Measurements from ENCODE around the gene ENPP1.

Gene ENPP1

DNA sequence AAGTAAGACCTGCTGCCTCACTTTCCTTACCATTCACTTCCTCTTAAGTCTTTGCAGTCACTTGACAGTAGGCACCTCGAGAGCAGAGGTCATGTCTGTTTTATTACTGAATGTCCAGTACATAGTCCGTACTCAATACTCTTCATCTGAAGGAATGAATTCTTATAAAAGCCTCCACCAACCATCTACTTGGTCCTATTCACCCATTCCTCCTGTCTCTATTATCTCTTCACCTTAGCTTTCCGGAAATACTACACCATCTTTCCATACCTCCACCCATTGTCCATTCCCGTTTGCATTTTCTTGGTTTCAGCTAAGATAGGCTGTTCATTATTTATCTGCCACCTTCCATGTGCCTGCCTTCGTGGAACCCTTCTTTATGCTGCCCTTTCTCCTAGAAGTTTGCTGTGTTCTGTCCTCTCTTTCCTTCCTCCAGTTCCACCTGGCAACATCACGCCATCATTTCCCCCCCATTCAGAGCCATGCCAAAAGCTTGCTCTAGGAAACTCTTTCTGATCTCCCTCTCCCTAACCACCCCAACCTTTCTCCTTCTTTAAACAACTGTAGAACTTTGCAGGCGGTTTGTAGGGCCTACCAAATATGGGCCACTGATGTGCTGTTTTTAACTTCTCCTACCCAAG lies 38.3 kb downstream of the ENPP1 start (continued):
- TF ChIP-seq, protein P1, sequence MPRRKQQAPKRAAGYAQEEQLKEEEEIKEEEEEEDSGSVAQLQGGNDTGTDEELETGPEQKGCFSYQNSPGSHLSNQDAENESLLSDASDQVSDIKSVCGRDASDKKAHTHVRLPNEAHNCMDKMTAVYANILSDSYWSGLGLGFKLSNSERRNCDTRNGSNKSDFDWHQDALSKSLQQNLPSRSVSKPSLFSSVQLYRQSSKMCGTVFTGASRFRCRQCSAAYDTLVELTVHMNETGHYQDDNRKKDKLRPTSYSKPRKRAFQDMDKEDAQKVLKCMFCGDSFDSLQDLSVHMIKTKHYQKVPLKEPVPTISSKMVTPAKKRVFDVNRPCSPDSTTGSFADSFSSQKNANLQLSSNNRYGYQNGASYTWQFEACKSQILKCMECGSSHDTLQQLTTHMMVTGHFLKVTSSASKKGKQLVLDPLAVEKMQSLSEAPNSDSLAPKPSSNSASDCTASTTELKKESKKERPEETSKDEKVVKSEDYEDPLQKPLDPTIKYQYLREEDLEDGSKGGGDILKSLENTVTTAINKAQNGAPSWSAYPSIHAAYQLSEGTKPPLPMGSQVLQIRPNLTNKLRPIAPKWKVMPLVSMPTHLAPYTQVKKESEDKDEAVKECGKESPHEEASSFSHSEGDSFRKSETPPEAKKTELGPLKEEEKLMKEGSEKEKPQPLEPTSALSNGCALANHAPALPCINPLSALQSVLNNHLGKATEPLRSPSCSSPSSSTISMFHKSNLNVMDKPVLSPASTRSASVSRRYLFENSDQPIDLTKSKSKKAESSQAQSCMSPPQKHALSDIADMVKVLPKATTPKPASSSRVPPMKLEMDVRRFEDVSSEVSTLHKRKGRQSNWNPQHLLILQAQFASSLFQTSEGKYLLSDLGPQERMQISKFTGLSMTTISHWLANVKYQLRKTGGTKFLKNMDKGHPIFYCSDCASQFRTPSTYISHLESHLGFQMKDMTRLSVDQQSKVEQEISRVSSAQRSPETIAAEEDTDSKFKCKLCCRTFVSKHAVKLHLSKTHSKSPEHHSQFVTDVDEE (CRISPR knock-in tag; IDR thresholded peaks at IDR 0.05): no peak
- TF ChIP-seq PPARA (CRISPR knock-in tag; IDR thresholded peaks at IDR 0.05; ENCODE audit: borderline replicate concordance) (no peak), SNAI2 (CRISPR knock-in tag; IDR thresholded peaks at IDR 0.05) (no peak), TOX (CRISPR knock-in tag; IDR thresholded peaks at IDR 0.05; ENCODE audit: borderline replicate concordance) (no peak)

- ATAC-seq: no peak
- TF ChIP-seq, protein P1 (CRISPR knock-in tag; IDR thresholded peaks at IDR 0.05): no peak
- no peak for TF ChIP-seq PATZ1 (CRISPR knock-in tag; IDR thresholded peaks at IDR 0.05; ENCODE audit: borderline replicate concordance)
- TF ChIP-seq SNAI2 (CRISPR knock-in tag; IDR thresholded peaks at IDR 0.05): no peak
- TF ChIP-seq ZFP3 (CRISPR knock-in tag; IDR thresholded peaks at IDR 0.05): no peak
Measured at GRCh38 chr6:131846905-131847304, 39.1 kb downstream of the ENPP1 start.

DNA sequence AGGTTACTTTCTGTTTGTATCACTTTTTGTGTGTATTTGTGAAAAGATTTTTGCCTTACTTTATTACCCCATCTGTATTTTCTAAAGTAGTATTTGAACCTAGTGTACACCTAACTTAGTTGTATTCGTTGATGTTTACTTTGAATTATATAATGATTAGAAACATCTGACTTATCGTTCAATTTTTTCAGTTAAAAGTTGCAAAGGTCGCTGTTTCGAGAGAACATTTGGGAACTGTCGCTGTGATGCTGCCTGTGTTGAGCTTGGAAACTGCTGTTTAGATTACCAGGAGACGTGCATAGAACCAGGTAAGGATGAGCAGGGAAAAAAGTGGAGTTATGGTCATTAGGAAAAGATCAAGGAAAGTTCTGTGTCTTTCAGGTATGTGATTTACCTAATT lies 42.0 kb downstream of the ENPP1 start:
- TF ChIP-seq TCF4 (CRISPR knock-in tag; IDR thresholded peaks at IDR 0.05; ENCODE audit: borderline replicate concordance) (no peak), RARB (CRISPR knock-in tag; IDR thresholded peaks at IDR 0.05) (no peak), PATZ1 (CRISPR knock-in tag; IDR thresholded peaks at IDR 0.05; ENCODE audit: borderline replicate concordance) (no peak), TOX (CRISPR knock-in tag; IDR thresholded peaks at IDR 0.05; ENCODE audit: borderline replicate concordance) (no peak), CREB5 (CRISPR knock-in tag; IDR thresholded peaks at IDR 0.05; ENCODE audit: low read depth) (no peak)
- ATAC-seq: no peak

DNA sequence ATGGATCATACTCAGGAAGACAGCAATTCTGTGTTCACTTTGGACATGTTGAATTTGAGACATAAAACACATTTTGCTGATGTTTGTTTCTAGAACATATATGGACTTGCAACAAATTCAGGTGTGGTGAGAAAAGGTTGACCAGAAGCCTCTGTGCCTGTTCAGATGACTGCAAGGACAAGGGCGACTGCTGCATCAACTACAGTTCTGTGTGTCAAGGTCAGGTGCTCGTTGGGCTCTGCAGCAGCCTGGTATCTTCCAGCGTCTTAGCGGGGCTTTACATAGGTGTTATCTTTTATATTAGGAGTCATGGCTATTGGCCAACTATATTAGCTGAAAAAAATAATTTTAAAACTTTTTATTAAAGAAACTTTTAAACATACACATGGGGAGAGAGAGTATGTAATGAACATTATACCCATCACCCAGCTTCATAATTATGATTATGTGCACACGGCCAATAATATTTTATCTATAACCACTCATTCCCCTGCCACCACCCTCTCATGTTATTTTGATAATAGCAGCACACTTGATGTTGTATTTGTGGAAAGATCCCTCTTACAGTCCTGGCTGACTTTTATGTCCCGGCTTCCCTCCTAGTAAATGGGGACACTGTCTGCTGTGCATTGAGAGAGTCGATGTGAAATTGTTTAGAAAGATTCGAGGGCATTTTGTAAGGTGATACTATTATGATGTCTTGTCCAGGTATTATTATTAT lies 43.4 kb downstream of the ENPP1 start:
- no peak for ATAC-seq
- no peak for TF ChIP-seq ARNTL (CRISPR knock-in tag; IDR thresholded peaks at IDR 0.05; ENCODE audit: borderline replicate concordance, low read depth)
- TF ChIP-seq ZNF565 (CRISPR knock-in tag; conservative IDR thresholded peaks at IDR 0.05; ENCODE audit: low read depth): no peak
- no peak for TF ChIP-seq ZNF70 (CRISPR knock-in tag; IDR thresholded peaks at IDR 0.05)
- no peak for TF ChIP-seq POU6F1 (CRISPR knock-in tag; IDR thresholded peaks at IDR 0.05; ENCODE audit: borderline replicate concordance, low read depth)
- no peak for TF ChIP-seq GLIS3 (CRISPR knock-in tag; IDR thresholded peaks at IDR 0.05)
- no peak for TF ChIP-seq PATZ1 (CRISPR knock-in tag; IDR thresholded peaks at IDR 0.05; ENCODE audit: borderline replicate concordance)

Data from SK-N-SH treated with all-trans-retinoic acid at 6 μM for 48 hours (cell line).